ENCODE measurements around the gene RDH12.
A peak's percentile ranks its signal among the peaks of the same experiment; 100 is the strongest.

GRCh38 chr14:67695394-67695949 is 6.2 kb upstream of the RDH12 start, which contains the start of gene RDH11:
- TF ChIP-seq POLR2AphosphoS5 (IDR thresholded peaks at IDR 0.05; ENCODE audit: borderline replicate concordance, low read depth, low read length) (peak; percentile 95), EZH2 (IDR thresholded peaks at IDR 0.05) (no peak)
